ENCODE data around the gene ARHGAP10. TPM values are rescaled to one million over a fixed set of nuclear protein-coding genes. Genes with fewer than 3 reads are reported as not detected.
A peak's percentile ranks its signal among the peaks of the same experiment; 100 is the strongest.

Gene ARHGAP10
- total RNA-seq, 1 donor from 2014 or later: 10.9 TPM

DNA sequence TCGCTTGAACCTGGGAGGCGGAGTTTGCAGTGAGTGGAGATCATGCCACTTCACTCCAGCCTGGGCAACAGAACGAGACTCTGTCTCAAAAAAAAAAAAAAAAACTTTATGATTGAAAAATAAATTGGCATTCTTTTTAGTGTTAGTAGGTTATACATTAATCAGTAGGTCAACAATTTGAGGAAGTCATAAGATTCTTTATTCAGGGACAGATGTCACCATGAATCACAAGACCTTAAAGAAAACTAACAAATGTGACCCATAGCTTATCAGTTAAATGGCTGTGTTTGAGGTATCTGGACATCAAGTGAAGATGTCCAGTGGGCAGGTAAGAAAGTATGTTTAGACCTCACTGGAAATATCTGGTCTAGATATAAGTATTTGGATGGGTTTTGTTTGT lies 38.7 kb upstream of the ARHGAP10 start:
- DNase-seq (ENCODE audit: low read depth): no peak
- TF ChIP-seq, protein P1, sequence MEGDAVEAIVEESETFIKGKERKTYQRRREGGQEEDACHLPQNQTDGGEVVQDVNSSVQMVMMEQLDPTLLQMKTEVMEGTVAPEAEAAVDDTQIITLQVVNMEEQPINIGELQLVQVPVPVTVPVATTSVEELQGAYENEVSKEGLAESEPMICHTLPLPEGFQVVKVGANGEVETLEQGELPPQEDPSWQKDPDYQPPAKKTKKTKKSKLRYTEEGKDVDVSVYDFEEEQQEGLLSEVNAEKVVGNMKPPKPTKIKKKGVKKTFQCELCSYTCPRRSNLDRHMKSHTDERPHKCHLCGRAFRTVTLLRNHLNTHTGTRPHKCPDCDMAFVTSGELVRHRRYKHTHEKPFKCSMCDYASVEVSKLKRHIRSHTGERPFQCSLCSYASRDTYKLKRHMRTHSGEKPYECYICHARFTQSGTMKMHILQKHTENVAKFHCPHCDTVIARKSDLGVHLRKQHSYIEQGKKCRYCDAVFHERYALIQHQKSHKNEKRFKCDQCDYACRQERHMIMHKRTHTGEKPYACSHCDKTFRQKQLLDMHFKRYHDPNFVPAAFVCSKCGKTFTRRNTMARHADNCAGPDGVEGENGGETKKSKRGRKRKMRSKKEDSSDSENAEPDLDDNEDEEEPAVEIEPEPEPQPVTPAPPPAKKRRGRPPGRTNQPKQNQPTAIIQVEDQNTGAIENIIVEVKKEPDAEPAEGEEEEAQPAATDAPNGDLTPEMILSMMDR (conservative IDR thresholded peaks at IDR 0.05; ENCODE audit: low read depth, low read length): no peak
- no peak overlapping the region for H3K4me3 ChIP-seq (ENCODE audit: low read depth, low read length)

DNA sequence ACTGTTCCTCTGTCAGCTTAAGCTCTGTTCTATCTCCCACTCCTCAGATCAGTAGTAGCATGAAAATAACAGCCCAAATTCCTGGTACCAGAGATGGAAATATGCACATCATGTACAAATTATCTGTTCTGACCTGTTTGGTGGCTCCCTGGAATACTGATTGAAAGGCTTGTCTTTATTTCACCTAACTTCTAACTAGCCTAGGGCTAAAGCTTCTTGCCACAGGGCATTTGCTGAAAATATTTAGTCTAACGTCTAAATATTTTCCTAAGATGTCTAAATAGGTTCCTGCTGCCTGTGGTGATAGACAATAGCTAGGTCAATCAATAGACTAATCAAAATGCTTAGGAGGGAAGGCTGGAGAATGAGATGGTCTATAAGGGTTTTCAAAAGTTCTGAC lies 35.0 kb upstream of the ARHGAP10 start:
- TF ChIP-seq, protein P1 (conservative IDR thresholded peaks at IDR 0.05; ENCODE audit: low read depth, low read length): no peak
- no peak for DNase-seq (ENCODE audit: low read depth)
- no peak overlapping the region for H3K4me3 ChIP-seq (ENCODE audit: low read depth, low read length)

DNA sequence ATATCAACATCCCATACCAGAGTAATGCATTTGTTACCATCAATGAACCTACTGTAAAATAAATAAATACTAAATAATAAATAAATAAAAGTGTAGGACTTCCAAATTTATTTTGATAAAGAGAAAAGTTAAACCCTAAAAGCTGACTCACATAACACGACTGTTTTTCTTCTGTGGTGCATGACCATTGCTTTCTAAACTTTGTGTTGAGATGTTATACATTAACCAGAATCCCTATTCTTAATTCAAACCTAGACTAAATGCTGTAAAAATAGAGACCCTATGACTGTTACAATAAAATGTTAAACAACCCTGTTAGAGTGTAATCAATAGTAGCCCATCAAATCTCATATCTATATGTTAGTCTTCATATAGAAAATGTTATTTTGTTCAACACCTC lies 27.0 kb upstream of the ARHGAP10 start:
- H3K4me3 ChIP-seq (ENCODE audit: low read depth, low read length): no peak overlapping the region
- DNase-seq (ENCODE audit: low read depth): no peak
- TF ChIP-seq, protein P1 (conservative IDR thresholded peaks at IDR 0.05; ENCODE audit: low read depth, low read length): no peak

DNA sequence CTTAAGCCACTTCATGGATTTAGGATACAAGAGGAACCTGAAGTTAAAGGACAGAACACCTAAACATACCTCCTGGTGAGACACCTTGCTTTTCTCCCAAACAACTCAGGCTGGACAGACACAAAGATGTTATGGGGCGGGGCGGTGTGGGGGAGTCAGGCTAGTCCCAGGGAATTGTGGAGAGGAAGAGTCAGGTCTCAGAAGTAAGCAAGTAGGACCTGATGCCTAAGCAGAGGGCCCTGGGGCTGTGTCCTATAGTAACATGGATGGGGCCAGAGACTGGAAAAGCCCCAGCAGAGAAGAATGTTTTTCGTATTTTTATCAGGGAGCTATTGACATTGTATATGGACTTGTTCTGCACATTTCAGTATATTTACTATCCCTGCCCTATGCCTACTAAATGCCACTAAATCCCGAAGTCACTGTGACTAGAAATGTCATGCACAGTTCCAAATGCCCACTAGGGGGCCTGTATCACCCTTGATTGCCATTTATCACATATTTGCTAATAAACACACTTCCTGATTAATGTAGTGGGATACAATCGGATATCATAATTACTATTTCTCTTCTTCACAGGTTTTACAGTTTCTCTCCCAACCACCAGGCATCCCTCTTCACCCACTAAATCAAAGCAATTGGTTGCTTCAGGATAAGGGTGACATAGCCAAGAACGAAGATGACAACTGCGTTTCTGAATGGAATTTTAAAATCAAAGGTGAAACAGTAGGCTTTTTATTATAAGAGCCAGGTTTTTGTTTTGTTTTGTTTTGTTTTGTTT lies 23.8 kb upstream of the ARHGAP10 start:
- TF ChIP-seq, protein P1 (conservative IDR thresholded peaks at IDR 0.05; ENCODE audit: low read depth, low read length): peak; percentile 90
- no peak overlapping the region for H3K4me3 ChIP-seq (ENCODE audit: low read depth, low read length)
- DNase-seq (ENCODE audit: low read depth): no peak

DNA sequence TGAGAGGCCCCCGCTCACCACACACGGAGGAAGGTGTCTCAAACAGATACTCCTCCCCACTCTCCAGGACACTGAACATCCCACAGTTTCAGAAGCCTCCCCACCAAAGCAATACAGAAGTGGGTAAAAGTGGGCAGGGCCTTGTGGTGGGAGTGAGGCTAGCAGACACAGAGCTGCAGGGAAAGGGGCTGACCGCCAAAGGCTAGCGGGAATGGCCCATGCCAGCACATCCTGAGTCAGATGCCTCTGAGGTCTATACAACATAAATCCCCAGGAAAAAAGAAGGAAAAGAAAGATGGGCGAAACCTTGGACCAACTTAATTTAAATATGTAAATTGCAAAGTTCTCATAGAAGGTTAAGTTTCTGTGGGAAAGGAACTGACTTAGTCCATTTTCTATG lies 21.9 kb upstream of the ARHGAP10 start:
- TF ChIP-seq, protein P1 (conservative IDR thresholded peaks at IDR 0.05; ENCODE audit: low read depth, low read length): no peak
- H3K4me3 ChIP-seq (ENCODE audit: low read depth, low read length): no peak overlapping the region
- DNase-seq (ENCODE audit: low read depth): no peak

DNA sequence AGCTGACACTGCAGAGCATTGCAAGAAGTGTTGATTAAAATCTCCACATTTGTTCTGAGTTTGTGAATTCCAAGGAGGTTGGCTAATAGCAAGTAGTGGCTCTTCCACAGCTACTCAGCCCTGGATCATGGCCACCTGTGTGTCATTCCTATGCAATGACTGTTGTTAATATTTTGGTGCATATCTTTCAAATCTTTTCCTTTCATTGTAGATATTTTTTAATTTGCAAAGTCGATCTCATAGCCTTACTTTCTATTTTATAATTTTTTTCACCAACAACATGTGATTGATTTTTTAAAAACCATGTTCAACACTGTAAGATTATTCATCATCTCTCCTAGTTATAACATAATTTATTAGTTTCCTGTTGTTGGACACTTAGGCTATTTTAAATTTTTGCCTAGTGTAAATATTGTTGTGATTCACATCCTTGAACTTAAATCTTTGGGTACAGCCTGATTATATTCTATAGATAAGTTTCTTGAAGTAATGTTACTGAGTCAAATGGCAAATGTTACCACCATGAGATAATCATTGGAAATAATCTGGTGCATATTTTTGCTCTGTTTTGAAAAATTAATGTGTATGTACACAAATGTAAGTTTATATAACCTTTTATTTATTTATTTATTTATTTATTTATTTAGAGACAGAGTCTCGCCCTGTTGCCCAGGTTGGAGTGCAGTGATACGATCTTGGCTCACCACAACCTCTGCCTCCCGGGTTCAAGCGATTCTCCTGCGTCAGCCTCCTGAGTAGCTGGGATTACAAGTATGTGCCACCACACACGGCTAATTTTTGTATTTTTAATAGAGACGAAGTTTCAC lies 17.1 kb upstream of the ARHGAP10 start:
- no peak overlapping the region for H3K4me3 ChIP-seq (ENCODE audit: low read depth, low read length)
- DNase-seq (ENCODE audit: low read depth): no peak
- TF ChIP-seq, protein P1 (conservative IDR thresholded peaks at IDR 0.05; ENCODE audit: low read depth, low read length): no peak

Data from epithelial cell of proximal tubule (primary cell).